GM18498 (cell line): Measurements from ENCODE around the gene SGMS1.
"Not testable (repeated sequence)": the region's sequence is repeated elsewhere in the genome, so short reads cannot be mapped to it uniquely, and the experiment has no call there.

Experiments used
- ATAC-seq: cut with Tn5 transposase; IDR thresholded peaks from one replicate; pipeline ENCODE4 v1.9.1; 2021; ENCODE audit warnings: mild to moderate bottlenecking, moderate library complexity; ENCODE audit not compliant: unreplicated experiment

SGMS1 gene

DNA sequence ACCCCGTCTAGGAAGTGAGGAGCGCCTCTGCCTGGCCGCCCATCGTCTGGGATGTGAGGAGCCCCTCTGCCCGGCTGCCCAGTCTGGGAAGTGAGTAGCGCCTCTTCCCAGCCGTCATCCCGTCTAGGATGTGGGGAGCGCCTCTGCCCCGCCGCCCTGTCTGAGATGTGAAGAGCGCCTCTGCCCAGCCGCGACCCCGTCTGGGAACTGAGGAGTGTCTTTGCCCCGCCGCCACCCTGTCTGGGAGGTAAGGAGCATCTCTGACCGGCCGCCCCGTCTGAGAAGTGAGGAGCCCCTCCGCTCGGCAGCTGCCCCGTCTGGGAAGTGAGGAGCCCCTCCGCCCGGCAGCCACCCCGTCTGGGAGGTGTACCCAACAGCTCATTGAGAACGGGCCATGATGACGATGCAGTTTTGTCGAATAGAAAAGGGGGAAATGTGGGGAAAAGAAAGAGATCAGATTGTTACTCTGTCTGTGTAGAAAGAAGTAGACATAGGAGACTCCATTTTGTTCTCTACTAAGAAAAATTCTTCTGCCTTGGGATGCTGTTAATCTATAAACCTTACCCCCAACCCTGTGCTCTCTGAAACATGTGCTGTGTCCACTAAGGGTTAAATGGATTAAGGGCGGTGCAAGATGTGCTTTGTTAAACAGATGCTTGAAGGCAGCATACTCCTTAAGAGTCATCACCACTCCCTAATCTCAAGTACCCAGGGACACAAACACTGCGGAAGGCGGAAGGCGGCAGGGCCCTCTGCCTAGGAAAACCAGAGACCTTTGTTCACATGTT is 267.9 kb downstream of the SGMS1 start:
- ATAC-seq, result not testable (repeated sequence)

DNA sequence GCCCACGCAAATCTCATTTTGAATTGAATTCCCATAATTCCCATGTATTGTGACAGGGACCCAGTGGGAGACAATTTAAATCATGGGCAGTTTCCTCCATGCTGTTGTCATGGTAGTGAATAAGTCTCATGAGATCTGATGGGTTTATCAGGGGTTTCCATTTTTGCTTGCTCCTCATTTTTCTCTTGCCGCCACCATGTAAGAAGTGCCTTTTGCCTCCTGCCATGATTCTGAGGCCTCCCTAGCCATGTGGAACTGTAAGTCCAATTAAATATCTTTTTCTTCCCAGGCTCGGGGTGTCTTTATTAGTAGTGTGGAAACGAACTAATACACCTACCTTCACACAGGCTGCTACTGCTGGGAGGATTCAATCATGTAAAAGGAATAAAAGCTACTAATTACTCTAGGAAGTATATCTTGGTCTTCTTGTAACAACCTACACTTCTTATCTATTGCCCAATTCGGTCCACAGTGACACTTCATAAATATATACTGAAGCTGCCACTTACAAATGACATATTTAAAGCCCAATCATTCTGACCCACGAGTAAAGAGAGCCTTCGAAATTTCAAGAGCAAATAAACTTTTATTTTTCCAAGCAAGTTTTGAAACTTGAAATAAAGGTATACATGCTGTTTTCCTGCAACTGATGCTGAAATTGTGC is 272.1 kb downstream of the SGMS1 start:
- ATAC-seq, result no peak

DNA sequence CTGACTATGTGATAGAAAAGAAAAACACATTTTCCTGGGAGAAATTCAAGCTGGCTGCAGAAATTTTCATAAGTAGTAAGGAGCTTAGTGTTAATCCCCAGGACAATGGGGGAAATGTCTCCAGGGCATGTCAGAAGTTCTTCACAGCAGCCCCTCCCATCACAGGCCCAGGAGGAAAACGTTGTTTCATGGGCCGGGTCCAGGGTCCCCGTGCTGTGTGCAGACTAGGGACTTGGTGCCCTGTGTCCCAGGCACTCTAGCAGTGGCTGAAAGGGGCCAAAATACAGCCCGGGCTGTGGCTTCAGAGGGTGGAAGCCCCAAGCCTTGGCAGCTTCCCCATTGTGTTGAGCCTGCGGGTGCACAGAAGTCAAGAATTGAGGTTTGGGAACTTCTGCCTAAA is 273.4 kb downstream of the SGMS1 start:
- ATAC-seq, result no peak

DNA sequence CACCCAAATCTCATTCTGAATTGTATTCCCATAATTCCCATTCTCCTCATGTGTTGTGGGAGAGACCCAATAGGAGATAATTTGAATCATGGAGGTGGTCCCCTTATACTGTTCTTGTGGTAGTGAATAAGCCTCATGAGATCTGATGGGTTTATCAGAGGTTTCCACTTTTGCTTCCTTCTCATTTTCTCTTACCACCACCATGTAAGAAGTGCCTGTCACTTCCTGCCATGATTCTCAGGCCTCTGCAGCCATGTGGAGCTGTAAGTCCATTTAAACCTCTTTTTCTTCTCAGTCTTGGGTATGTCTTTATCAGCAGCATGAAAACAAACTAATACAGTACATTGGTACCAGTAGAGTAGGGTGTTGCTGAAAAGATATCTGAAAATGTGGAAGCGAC is 274.2 kb downstream of the SGMS1 start:
- ATAC-seq, result no peak

DNA sequence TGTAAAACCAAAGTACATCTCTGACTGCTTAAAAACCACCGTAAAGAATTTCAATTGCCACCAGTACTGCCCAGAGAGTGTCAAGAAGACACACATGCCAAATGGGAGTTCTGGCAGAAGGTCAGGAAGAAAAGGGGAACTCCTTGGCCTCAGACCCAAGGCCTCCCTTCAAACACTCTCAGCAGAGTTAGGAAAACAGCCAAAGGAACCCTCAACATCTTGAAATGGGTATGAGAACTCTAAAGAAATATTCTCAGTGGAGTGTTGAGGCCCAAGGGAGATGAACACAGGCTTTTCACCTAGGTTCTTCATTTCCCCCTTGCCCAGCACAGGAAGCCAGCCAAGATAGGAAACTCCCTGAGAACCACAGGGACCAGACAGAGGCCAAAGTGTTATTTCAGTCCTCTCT is 276.4 kb downstream of the SGMS1 start:
- ATAC-seq, result peak; percentile 93

DNA sequence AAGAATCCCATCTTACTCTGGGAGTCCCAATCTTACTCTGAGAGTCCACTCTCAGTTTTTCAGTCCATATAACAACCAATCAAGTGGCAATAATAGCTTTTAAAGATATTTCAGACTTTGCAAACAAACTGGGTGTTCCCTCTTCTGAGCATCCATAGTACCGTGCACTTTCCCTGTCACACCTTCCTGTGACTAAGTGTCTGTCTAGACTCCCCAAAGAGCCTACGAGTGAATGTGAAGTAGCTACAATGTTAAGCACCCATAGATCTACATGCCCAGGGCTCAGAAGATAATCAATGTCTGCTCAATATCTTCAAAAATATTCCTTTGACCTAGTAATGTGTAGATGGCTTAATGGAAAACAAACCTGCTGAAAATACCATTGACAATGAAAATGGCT is 276.8 kb downstream of the SGMS1 start:
- peak; percentile 17 for ATAC-seq

DNA sequence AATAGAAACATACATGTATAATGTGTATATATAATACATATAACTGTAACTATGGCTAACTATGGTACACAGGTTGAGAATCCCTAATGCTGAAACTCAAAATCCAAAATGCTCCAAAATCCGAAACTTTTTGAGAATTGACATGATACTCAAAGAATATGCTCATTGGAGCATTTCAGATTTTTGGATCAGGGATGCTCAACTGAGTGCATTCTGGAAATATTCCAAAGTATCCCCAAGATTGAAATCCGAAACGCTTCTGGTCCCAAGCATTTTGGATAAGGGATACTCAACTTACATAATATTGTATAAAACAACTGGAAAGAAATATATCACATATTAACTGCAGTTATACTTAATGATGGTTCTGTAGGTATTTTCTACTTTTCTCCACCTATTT is 278.2 kb downstream of the SGMS1 start:
- ATAC-seq, result no peak

DNA sequence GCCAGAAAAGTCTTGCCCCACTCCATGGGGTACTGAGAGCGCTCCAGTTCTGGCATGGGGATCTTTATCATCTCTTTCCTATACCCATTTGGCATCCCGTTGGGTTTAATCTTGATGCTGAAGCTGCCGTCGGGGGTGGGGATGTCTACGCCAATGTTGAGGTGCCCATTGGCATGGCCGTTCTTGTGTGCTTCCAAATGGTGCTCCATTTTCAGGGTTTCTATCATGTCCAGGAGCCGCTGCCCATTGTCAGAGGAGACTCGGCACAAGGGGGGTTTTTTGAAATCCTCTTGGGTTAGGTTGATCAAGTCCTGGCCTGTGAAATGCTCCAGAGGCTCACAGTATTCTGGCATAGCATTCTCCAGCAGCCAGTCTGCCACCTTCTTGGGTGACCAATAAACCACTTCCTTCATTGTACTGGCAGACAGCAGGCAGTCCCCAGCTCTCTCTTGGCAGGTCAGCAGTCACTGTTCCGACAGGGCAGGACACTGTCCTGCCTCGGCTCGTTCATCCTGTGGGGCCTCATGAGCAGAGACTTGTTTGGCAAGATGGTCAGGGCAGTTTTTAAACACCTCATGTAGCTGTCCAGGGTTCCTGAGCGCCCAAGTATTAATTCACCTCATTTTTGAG is 279.9 kb downstream of the SGMS1 start:
- no peak for ATAC-seq

DNA sequence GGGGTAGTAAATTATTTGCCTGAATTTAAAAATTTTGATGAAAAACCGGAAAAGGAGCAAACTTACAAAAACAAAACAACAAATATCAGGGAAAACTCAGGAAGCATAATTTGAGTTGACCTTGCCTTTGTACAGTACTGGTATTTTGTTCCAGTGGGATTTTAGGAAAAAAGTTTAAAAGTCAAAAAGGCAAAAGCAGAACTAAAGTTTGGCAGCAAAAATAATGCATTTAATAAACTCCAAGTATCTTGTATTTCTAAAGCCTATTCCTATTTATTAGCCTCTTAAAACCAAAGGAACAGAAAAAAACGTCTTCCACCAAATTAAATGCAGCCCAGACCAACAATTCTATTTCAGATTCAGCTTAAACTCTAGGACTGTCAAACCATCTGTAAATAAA is 281.8 kb downstream of the SGMS1 start:
- no peak for ATAC-seq

DNA sequence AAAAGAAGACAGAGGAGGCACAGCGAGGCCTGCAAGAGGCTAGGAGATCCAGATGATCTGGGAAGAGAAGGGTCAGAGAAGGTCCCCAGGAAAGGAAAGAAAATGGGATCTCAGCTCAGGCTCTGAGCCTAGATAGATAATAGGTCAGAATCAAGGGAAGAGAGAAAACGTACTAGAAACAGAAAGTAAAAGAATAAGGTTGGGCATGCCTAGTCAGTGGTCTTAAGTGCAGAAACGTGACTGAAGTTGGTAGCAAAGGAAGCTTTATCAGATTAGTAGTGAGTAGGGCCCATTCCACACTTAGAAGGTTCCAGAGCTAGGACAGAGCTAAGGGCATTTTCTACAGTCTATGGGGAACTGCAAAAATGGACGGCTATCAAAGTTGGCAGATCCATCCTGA is 287.6 kb downstream of the SGMS1 start:
- peak; percentile 66 for ATAC-seq

DNA sequence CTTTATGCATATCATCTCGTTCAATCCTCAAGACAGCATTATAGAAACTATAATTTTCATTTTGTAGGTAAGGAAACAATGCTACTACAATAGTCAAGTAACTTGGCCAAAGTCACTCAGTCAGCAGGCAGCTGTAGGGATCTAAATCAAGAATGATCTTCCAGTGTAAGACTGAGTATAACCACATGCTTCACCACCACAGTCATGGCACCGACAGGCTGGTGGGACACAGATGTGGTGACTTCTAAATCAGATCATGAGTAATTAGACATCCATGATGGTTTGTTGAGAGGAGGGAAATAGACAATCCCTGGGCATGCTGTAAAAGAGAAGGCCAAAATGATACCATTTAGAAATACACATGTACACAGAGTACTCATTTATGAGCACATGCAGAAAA is 288.4 kb downstream of the SGMS1 start:
- ATAC-seq, result no peak

DNA sequence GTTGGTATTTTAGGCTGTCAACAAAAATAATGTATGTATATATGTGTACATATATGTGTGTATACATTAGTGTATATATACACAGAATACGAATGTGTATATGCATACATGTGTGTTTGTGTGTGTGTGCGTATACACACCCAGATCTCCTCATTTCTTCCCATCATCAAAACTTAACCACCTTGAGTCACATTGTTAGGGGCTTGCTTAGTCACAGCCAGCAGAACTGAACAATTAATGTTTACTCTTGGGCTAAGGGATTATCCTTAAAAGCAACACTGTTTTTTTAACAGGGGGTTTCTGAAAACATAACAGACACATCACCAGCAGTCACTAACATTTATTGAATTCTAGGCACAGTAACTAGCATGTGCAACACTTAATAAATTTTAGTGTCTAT is 289.5 kb downstream of the SGMS1 start:
- no peak for ATAC-seq

DNA sequence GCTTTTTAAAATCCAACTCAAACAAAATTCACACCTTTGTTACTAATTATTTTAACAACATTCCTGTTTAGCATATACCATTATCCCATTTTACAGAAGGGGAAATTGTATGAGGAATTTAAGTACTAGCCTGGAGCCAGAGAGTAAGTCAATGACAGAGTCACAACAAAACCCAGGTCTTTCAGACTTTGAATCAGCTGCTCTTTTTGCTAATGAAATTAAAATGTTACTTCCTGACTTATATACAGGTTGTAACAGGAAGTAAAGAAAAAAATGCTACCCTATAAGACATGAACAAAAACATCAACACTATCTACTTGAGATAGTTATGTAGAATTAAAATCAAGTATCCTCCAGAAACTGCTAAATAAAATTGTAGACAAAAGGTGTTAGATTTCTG is 289.9 kb downstream of the SGMS1 start:
- ATAC-seq, result no peak

DNA sequence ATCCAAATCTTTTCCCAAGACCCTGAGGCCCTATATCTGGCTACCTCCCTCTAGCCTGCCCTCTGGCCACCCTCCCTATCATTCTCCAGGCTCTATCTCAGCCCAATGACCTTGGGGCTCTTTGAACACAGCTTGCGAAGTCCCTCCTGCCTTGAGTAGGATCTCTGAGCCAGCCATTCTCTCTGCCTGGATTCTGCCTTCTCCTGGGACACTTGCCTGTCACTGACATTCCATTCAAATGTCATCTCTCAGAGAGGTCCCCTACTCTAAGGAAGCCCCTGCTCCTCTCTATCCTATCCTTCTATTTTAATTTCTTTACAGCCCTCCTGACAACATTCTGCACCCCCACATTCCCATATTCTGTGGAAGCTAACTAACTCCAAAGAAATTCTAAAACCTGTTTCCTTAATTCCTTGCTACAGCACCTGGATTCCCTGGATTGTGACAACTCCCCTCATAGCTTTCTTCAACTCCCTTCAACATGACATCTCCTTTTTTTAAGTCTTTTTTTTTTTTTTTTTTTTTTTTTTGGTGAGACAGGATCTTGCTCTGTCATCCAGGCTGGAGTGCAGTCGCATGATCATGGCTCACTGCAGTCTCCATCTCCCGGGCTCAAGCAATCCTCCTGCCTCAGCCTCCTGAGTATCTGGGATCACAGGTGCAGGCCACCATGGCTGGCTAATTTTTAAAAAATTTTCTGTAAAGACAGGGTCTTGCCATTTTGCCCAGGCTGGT is 291.5 kb downstream of the SGMS1 start:
- no peak for ATAC-seq

DNA sequence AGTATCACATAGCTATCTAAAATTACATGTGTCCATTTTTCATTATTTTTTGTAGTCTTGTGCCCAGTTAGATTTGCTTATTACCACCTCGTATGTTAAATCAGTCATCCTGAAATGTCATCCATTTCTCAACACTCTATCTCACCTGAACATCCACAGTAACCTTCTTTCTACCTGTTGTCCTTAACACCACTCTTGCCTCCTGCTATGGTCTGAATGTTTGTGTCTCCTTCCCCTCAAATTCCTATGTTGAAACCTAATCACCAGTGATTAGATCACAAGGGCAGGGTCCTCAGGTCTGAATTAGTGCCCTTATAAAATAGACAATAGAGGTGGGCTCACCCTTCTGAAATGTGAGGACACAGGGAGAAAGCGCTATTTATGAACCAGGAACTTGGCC is 292.3 kb downstream of the SGMS1 start:
- no peak for ATAC-seq

DNA sequence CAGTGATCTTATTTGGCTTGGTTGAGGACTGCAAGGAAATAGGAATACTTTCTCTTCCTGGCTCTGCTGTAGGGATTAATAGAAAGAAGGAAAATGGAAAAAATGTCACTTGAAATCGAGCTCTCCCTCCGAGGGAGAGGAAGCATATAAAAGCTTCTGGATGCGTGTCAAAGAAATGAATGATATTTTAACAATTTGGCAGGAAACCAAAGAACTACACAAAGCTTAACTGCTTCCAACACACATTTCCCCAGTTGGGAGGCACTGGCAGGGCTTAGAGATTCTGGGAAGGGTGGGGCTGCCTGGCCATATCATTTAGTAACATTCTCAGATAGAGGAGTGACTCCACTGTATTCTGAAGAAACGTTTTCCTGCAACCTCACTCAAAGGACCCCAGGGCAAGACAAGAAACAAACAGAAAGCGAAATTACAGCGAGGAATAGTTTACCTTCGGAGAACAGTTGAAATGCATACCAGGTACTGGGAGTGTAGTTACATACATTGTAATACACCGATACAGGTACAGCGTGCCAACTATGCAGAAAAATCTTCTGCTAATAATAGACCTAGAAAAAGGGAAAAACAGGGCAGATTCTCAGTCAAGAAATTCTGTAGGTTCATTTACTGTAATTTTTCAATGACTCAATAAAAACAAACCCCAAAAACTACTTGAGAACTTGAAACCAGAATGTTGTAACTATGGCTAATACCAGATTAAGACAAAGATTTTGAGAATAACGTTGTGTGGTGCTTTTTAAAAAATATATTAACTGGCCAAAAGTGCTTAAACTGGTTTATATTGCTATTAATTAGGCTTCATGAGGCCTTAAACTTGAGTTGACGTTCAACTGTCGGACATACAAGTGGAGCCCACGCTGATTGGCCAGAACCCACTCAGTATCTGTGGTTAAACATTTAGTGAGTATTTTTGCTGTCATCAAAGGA is 296.7 kb downstream of the SGMS1 start:
- ATAC-seq, result no peak

DNA sequence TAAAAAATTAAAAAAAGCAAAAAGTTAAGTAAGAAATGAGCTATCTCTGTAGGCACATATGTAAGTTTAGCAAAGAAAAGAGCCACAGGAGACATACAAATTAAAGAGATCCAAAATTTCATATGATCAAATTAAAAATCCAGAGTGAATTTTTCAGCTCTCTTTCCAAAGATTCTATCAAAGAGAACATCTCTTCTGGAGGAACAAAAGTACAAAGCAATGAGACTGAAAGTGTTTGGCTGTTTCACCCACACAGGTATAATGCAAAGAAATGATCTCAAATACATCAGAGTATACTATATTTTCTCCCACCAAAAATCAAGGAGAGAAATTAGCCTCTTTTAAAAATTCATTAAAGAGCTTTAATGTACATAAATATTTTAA is 297.6 kb downstream of the SGMS1 start:
- no peak for ATAC-seq

DNA sequence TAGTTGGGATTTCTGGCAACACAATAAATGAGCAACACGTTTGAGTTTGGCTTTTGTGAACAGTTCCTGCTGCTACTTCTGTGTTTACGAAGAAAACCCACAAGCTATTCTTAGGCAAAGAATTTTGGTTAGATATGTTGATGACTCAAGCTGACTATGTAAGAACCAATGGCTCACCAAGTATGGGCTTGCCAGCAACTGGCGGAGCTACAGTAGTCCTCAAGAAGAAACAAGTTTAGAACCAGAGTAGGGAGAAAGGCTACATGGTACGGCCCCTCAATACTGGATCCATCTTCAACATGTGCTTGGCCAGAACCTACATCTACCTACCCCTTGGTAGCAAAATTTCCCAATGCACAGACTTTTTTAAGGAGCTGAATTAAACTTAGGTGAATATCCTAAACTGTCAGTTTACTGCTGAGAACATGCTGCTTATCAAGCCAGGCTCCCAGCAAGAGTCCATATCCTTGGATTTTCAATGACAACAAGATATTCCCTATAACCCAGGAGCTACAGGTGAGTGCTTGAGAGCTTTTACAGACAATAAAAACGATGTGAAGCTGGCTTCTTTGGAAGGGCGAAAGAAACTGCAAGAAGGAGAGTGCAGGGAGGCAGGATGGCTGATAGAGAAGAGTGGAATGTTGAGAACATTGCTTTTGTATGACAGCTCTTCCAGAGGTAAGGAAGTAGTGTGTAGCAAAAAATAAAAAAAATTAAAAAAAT is 298.1 kb downstream of the SGMS1 start:
- peak; percentile 77 for ATAC-seq

DNA sequence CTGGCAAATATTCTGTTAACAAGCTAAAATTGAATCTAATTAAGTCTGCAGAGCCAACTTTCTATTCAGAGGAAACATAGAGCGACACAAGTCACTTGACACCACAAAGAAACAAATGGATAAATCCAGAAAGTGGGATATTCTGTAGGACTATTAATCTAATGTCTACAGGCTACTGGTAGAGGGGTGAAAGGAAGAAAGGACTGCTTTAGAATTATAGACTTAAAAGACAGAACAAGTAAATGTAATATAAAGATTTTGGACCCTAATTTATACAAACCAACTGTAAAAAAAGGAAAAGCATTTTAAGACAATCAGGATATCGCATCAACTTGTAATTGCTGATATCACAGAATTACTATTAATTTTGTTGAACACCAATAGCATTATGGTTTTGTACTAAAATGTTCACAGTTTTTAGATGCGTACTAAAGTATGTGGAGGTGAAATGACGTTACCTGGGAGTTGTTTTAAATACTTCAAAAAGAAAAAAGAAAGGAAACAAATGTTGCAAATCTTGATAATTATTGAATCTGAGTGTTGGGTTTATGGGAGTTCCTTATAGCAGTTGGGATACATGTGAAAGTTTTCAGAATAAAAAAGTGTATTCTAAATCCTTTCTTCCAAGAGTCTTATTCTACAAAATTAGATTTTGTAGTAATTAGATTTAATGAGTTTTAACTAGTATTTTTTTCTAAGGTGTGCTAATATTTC is 298.9 kb downstream of the SGMS1 start:
- ATAC-seq, result no peak
